GM12878 (cell line): ENCODE results near the gene DLK1.

ENCODE experiments used
- CHD1 ChIP-seq: IDR thresholded peaks from 2 replicates; pipeline ENCODE4 v1.6.1; 2012; ENCODE audit warnings: low read depth, low read length, improper control_type of control experiment
- EGR1 ChIP-seq, 2 experiments: IDR thresholded peaks; 1 replicate in 1 of 2; 2 replicates in 1 of 2; pipeline ENCODE4 v1.6.1; 2011 to 2012; ENCODE audit warnings: low read depth in 2 of 2, low read length in 2 of 2, borderline replicate concordance in 1 of 2, mild to moderate bottlenecking in 1 of 2, moderate library complexity in 1 of 2
- ESRRA ChIP-seq: IDR thresholded peaks from 2 replicates; pipeline ENCODE4 v1.6.1; 2012; ENCODE audit warnings: mild to moderate bottlenecking, low read length, improper control_type of control experiment
- GATAD2B ChIP-seq: fragments of 450-650 bp; conservative IDR thresholded peaks from 2 replicates; pipeline ENCODE4 v1.6.1; 2017; ENCODE audit warnings: low read depth, mild to moderate bottlenecking, moderate library complexity
- JUND ChIP-seq: IDR thresholded peaks from 2 replicates; pipeline ENCODE4 v1.6.1; 2012; ENCODE audit warnings: low read depth, mild to moderate bottlenecking, low read length, improper control_type of control experiment, moderate library complexity
- LARP7 ChIP-seq: fragments of 450-650 bp; IDR thresholded peaks from 2 replicates; pipeline ENCODE4 v1.6.1; 2017; ENCODE audit warnings: mild to moderate bottlenecking
- SIX5 ChIP-seq: IDR thresholded peaks from 2 replicates; pipeline ENCODE4 v1.6.1; 2011; ENCODE audit warnings: mild to moderate bottlenecking, low read depth, low read length, moderate library complexity; ENCODE audit not compliant: severe bottlenecking
- TAF1 ChIP-seq: IDR thresholded peaks from 2 replicates; pipeline ENCODE4 v1.6.1; 2011; ENCODE audit warnings: mild to moderate bottlenecking, low read depth, low read length, borderline replicate concordance
- TCF12 ChIP-seq: IDR thresholded peaks from 2 replicates; pipeline ENCODE4 v1.6.1; 2011; ENCODE audit warnings: low read depth, mild to moderate bottlenecking, low read length
- ZNF274 ChIP-seq: IDR thresholded peaks from one replicate; pipeline ENCODE4 v1.8.0; 2011; ENCODE audit not compliant: insufficient read length, insufficient read depth
- TF ChIP-seq, protein P1 (sequence below), 3 experiments: IDR thresholded peaks in 2 of 3; conservative IDR thresholded peaks in 1 of 3; 2 replicates each; pipeline ENCODE4 v1.5.1; 2011; ENCODE audit warnings: low read depth in 3 of 3, low read length in 3 of 3, mild to moderate bottlenecking in 3 of 3, control low read depth in 2 of 3, moderate library complexity in 2 of 3, inconsistent platforms in 1 of 3, mixed read lengths in 1 of 3; ENCODE audit not compliant: control insufficient read depth in 2 of 3, insufficient read depth in 1 of 3; ENCODE audit errors: extremely low read depth in 1 of 3
- TF ChIP-seq, protein P2 (sequence below): IDR thresholded peaks from 2 replicates; pipeline ENCODE4 v1.6.1; 2012; ENCODE audit warnings: low read depth, low read length, improper control_type of control experiment
- TF ChIP-seq, protein P3 (sequence below): IDR thresholded peaks from 2 replicates; pipeline ENCODE4 v1.6.1; 2012; ENCODE audit warnings: low read length, inconsistent platforms
- TF ChIP-seq, protein P4 (sequence below): fragments of 450-650 bp; IDR thresholded peaks from 2 replicates; pipeline ENCODE4 v1.6.1; 2017; ENCODE audit warnings: mild to moderate bottlenecking

DNA sequence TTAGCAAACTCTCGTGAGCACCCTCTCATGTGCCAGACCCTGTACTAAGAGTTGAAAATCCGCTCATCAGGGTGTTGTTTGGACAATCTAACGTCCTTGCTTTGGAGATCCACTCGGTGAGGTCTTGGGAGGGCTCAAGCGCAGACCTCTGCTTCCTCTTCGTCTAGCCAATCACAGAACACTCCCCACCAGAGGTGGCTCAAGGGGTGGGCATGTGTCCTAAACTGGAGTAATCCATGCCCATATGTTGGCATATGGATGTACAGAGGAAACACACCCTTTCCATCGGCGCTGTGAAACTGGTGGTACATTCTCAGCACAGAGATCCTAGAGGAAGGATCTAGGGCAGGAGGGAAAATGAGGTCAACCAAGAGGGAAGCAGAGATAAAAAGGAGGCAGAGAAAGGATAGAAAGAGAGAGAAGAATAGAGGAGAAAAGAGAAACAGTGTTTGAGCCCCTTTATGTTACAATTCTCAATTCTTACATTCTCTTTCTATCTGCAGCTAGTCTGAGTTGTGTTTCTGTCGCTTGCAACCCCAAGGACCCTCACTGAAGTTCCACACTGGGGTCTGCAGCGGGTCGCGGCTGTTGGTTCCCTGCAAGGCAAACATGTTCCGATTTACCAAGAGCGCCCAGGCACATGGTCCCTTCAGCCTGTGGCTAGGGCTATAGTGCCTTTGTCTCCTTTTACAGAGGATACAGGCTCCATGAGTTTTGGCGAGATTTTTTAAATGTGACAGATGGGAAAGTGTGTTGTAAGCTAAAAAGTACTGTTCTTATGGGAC, 40.5 kb downstream of the DLK1 start:
- TF ChIP-seq, protein P1, sequence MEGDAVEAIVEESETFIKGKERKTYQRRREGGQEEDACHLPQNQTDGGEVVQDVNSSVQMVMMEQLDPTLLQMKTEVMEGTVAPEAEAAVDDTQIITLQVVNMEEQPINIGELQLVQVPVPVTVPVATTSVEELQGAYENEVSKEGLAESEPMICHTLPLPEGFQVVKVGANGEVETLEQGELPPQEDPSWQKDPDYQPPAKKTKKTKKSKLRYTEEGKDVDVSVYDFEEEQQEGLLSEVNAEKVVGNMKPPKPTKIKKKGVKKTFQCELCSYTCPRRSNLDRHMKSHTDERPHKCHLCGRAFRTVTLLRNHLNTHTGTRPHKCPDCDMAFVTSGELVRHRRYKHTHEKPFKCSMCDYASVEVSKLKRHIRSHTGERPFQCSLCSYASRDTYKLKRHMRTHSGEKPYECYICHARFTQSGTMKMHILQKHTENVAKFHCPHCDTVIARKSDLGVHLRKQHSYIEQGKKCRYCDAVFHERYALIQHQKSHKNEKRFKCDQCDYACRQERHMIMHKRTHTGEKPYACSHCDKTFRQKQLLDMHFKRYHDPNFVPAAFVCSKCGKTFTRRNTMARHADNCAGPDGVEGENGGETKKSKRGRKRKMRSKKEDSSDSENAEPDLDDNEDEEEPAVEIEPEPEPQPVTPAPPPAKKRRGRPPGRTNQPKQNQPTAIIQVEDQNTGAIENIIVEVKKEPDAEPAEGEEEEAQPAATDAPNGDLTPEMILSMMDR (IDR thresholded peaks at IDR 0.05 in 2 of 3, conservative IDR thresholded peaks at IDR 0.05 in 1 of 3; ENCODE audit: control insufficient read depth in 2 of 3, extremely low read depth in 1 of 3, insufficient read depth in 1 of 3, low read depth in 3 of 3, low read length in 3 of 3), result no peak
- no peak for TF ChIP-seq LARP7
- TF ChIP-seq JUND, result no peak
- TF ChIP-seq GATAD2B, result no peak
- no peak for TF ChIP-seq ZNF274
- TF ChIP-seq TAF1, result no peak
- no peak for TF ChIP-seq ESRRA
- no peak for TF ChIP-seq TCF12
- TF ChIP-seq, protein P2, sequence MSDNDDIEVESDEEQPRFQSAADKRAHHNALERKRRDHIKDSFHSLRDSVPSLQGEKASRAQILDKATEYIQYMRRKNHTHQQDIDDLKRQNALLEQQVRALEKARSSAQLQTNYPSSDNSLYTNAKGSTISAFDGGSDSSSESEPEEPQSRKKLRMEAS, result no peak
- TF ChIP-seq SIX5, result no peak
- TF ChIP-seq, protein P3, sequence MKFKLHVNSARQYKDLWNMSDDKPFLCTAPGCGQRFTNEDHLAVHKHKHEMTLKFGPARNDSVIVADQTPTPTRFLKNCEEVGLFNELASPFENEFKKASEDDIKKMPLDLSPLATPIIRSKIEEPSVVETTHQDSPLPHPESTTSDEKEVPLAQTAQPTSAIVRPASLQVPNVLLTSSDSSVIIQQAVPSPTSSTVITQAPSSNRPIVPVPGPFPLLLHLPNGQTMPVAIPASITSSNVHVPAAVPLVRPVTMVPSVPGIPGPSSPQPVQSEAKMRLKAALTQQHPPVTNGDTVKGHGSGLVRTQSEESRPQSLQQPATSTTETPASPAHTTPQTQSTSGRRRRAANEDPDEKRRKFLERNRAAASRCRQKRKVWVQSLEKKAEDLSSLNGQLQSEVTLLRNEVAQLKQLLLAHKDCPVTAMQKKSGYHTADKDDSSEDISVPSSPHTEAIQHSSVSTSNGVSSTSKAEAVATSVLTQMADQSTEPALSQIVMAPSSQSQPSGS, result no peak
- TF ChIP-seq EGR1 (IDR thresholded peaks at IDR 0.05; ENCODE audit: borderline replicate concordance in 1 of 2, low read depth in 2 of 2, low read length in 2 of 2), result no peak
- no peak for TF ChIP-seq CHD1
- TF ChIP-seq, protein P4, sequence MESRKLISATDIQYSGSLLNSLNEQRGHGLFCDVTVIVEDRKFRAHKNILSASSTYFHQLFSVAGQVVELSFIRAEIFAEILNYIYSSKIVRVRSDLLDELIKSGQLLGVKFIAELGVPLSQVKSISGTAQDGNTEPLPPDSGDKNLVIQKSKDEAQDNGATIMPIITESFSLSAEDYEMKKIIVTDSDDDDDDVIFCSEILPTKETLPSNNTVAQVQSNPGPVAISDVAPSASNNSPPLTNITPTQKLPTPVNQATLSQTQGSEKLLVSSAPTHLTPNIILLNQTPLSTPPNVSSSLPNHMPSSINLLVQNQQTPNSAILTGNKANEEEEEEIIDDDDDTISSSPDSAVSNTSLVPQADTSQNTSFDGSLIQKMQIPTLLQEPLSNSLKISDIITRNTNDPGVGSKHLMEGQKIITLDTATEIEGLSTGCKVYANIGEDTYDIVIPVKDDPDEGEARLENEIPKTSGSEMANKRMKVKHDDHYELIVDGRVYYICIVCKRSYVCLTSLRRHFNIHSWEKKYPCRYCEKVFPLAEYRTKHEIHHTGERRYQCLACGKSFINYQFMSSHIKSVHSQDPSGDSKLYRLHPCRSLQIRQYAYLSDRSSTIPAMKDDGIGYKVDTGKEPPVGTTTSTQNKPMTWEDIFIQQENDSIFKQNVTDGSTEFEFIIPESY, result no peak
